GM12873 (cell line): ENCODE results near the gene OOSP2.

Source experiments
- TF ChIP-seq, protein P1 (sequence below): IDR thresholded peaks from 2 replicates; pipeline ENCODE4 v1.5.1; 2012; ENCODE audit warnings: low read depth, mild to moderate bottlenecking, moderate library complexity, low read length, control low read depth; ENCODE audit not compliant: insufficient read depth; ENCODE audit errors: missing control alignments

Gene OOSP2

DNA sequence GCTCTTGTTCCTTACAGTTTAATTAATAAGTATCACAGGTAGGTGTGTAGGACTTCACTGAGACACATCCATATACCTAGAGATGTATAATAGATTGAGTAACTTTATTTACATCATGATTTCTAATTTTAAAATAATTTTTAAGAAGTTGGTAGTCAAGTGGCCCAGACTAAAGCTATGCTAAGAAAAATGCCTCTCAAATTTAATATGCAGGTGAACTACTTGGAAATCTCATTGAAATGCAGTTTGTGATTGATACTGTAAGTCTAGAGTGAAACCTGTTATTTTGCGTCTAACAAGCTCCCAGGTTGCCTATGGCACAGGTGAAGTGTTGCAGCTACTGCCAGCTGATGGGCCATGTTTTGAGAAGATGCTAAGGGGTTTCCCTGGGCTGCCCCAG lies 23.3 kb upstream of the OOSP2 start, which contains the start of gene OOSP4B:
Gene OOSP4B, plus strand, starts transcription at position 301 of the 400 bp plus-strand sequence.
- TF ChIP-seq, protein P1, sequence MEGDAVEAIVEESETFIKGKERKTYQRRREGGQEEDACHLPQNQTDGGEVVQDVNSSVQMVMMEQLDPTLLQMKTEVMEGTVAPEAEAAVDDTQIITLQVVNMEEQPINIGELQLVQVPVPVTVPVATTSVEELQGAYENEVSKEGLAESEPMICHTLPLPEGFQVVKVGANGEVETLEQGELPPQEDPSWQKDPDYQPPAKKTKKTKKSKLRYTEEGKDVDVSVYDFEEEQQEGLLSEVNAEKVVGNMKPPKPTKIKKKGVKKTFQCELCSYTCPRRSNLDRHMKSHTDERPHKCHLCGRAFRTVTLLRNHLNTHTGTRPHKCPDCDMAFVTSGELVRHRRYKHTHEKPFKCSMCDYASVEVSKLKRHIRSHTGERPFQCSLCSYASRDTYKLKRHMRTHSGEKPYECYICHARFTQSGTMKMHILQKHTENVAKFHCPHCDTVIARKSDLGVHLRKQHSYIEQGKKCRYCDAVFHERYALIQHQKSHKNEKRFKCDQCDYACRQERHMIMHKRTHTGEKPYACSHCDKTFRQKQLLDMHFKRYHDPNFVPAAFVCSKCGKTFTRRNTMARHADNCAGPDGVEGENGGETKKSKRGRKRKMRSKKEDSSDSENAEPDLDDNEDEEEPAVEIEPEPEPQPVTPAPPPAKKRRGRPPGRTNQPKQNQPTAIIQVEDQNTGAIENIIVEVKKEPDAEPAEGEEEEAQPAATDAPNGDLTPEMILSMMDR, result no peak

DNA sequence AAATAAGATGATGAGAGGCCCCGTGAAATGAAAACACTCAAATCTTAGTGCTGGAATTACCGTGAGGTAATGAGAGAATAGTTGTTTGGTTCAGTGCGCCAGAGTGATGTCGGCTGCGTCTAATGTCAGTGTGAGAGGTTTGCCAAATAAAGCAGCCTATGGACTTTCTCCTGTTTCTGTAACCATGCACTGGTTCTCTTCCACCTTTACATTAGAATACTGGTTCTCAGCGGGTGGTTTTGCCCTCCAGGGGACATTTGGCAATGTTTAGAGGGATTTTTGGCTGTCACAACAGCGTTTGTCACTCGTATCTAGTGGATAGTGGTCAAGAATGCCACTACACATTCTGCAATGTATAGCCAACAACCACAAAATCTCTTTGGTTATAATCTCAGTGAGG lies 22.2 kb upstream of the OOSP2 start:
- TF ChIP-seq, protein P1, result no peak

DNA sequence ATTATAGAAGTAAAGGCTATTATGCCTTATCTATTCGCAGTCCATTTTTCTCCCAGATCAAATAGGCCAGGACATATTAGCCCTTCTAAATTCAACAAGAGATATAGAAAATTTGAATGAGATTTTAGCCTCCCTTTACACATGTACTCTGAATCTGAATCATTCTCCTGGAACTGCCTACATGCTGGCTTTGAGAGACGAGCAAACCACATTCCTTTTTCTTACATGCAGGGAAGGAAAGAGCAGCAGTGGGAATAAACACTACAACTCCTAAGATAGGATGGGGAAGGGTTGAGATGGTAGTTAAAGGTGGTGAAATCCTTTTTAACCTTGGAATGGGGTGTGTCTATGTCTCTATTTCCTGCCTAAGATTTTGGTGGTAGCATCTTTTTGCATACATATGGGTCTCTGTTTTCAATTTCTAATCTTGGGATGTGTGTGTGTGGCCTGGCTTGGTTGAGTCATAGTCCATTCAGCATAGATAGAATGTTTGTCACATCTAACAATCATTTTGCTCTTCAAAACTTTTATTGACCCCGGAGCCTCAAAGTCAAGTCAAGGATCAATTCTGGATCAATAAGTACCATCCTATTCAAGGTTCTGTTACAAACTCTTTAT lies 11.1 kb upstream of the OOSP2 start:
- TF ChIP-seq, protein P1, result no peak

DNA sequence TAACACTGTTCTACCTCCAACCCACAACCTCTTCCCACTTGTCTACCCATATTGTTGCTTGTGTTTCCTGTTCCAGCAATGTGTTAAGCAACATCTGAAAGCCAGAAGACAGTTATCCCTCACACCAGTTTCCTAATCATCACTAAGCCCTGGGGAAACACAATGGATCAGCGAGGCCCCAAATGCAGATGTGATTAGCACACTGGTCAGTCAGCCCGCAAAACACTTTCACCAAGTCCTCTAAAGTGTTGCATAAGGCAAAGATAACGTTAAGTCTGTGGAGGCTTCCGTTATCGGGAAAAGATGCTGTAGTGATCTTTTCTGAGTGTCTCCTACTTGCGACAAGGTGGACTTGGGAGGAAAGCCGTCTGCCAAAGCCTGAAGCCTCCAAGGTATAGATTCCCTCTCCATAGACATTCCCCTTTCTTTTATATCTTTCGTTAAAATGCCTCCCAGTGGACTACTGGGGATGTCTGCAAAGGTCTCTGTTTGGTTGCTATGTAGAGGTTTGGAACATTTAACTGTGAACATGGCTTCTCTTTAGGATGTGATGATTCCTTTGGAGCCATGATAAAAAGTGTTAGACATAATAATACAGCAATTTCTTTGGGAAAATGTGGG lies 16.2 kb downstream of the OOSP2 start, which contains the start of gene MS4A3:
Gene MS4A3, plus strand, starts transcription at position 317 of the 621 bp plus-strand sequence. CDS start 4,496 bp downstream, outside the sequence.
- TF ChIP-seq, protein P1, result no peak

DNA sequence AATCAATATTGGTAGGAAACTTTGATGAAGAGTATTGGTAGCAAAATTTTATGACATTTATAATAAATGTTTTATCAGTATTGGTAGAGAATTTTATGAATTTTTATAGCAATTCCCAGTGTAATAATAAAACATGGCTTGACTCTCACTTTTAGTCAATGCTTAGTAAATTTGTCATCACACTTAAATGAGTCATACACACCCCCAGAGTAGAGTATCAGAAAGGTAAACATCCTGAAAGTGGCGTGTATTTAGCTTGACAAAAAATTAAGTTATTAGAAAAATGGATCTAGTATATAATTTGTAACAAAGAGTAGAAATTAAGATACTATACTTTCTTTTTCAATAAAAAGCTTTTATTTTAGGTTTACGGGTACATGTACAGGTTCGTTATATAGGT lies 18.8 kb downstream of the OOSP2 start:
- TF ChIP-seq, protein P1, result no peak

DNA sequence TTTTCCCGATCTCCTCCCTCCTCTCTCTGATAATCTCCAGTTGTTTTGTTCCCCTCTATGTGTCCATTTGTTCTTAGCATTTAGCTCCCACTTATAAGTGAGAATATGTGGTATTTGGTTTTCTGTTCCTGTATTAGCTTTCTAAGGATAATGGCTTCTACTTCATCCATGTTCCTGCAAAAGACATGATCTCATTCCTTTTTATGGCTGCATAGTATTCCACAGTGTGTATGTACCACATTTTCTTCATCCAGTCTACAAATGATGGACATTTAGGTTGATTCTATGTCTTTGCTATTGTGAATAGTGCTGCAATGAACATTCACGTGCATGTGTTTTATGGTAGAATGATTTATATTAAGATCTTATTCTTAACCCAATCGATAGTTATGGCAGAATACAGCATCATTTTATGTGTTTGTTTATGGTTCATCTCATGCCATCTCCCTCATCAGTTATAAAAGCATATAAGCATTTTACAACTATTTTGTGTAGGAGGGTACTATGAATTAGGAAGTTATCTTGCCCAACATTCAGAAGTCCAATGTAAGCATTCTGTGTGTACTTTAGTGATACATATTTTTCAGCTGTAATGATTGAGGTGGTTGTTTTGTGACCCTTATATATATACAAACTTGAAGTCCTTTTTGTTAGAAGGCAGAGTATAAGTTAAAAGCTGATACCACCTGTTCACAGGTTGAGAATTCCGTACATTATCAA lies 19.5 kb downstream of the OOSP2 start:
- TF ChIP-seq, protein P1, result no peak

DNA sequence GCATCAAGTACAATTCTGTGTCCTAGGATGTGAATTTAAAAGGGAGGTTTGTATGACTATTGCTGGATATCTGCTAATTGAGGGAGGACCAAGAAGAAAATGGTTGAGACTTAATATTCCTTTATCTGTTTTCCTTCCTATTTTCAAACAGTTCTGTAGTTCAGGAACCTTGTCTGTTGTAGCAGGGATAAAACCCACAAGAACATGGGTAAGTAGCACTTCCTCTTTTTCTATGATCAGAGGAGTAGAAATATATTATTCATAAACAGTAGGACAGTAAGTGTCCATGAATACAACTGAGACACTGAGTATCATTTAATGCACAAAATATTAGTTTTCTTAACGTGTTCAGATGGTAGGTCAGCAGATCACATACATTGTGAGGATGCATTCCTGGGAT lies 23.9 kb downstream of the OOSP2 start:
- TF ChIP-seq, protein P1, result no peak
